ENCODE results near the gene RAB11FIP3.

- no peak for TF ChIP-seq CTCF (IDR thresholded peaks at IDR 0.05 in 2 of 3, conservative IDR thresholded peaks at IDR 0.05 in 1 of 3; ENCODE audit: borderline replicate concordance in 1 of 3, insufficient read depth in 1 of 3, low read depth in 2 of 3, low read length in 2 of 3)
- no peak for TF ChIP-seq POLR2A (IDR thresholded peaks at IDR 0.05; ENCODE audit: borderline replicate concordance, extremely low read depth, insufficient read depth, insufficient read length)
- TF ChIP-seq SIN3A (IDR thresholded peaks at IDR 0.05; ENCODE audit: low read depth) = no peak
- no peak for TF ChIP-seq CBX3 (IDR thresholded peaks at IDR 0.05; ENCODE audit: low read depth)
- TF ChIP-seq EGR1 (IDR thresholded peaks at IDR 0.05; ENCODE audit: low read depth) = no peak
- no peak for TF ChIP-seq EZH2phosphoT487 (IDR thresholded peaks at IDR 0.05; ENCODE audit: borderline replicate concordance)
- no peak for TF ChIP-seq EZH2 (IDR thresholded peaks at IDR 0.05)
- no peak for TF ChIP-seq ZFX (IDR thresholded peaks at IDR 0.05)
Observed at GRCh38 chr16:375927-376816, 49.3 kb upstream of the RAB11FIP3 start.
